Measurements from ENCODE around the gene ABHD17C.
"Not testable (repeated sequence)": the region's sequence is repeated elsewhere in the genome, so short reads cannot be mapped to it uniquely, and the experiment has no call there.

ABHD17C gene

GRCh38 chr15:80732818-80733217 is 37.7 kb downstream of the ABHD17C start:
- no peak for DNase-seq

- DNase-seq: no peak
Measured at GRCh38 chr15:80733460-80733859, 38.4 kb downstream of the ABHD17C start.

GRCh38 chr15:80735344-80735743 is 40.2 kb downstream of the ABHD17C start:
- no peak for DNase-seq

- DNase-seq: no peak
Measured at GRCh38 chr15:80736560-80736959, 41.5 kb downstream of the ABHD17C start.

GRCh38 chr15:80739919-80740318 is 44.8 kb downstream of the ABHD17C start:
- no peak for DNase-seq

- no peak for DNase-seq
Measured at GRCh38 chr15:80742081-80742480, 47.0 kb downstream of the ABHD17C start.

GRCh38 chr15:80743189-80743833 is 48.2 kb downstream of the ABHD17C start:
- no peak for DNase-seq

- DNase-seq: no peak
Measured at GRCh38 chr15:80744415-80744814, 49.3 kb downstream of the ABHD17C start.

GRCh38 chr15:80744826-80745225 is 49.7 kb downstream of the ABHD17C start:
- no peak for DNase-seq

- no peak for DNase-seq
Measured at GRCh38 chr15:80745888-80746287, 50.8 kb downstream of the ABHD17C start.

- DNase-seq: no peak
Measured at GRCh38 chr15:80747317-80748053, 52.4 kb downstream of the ABHD17C start.

- DNase-seq: no peak
Measured at GRCh38 chr15:80749589-80749988, 54.5 kb downstream of the ABHD17C start.

GRCh38 chr15:80750575-80750974 is 55.5 kb downstream of the ABHD17C start:
- no peak for DNase-seq

- no peak for DNase-seq
Measured at GRCh38 chr15:80752204-80752603, 57.1 kb downstream of the ABHD17C start.

- no peak for DNase-seq
Measured at GRCh38 chr15:80753161-80753560, 58.1 kb downstream of the ABHD17C start.

- no peak for DNase-seq
Measured at GRCh38 chr15:80754014-80754413, 58.9 kb downstream of the ABHD17C start.

GRCh38 chr15:80755885-80756284 is 60.8 kb downstream of the ABHD17C start:
- DNase-seq: no peak

GRCh38 chr15:80758130-80758745 is 63.1 kb downstream of the ABHD17C start:
- no peak for DNase-seq

- DNase-seq: no peak
Measured at GRCh38 chr15:80760960-80761359, 65.8 kb downstream of the ABHD17C start.

- DNase-seq: no peak
Measured at GRCh38 chr15:80761754-80762153, 66.6 kb downstream of the ABHD17C start.

- not testable (repeated sequence) for DNase-seq
Measured at GRCh38 chr15:80763235-80763634, 68.1 kb downstream of the ABHD17C start.

- no peak for DNase-seq
Measured at GRCh38 chr15:80764535-80764934, 69.4 kb downstream of the ABHD17C start.

- DNase-seq: no peak
Measured at GRCh38 chr15:80766275-80766674, 71.2 kb downstream of the ABHD17C start.

- DNase-seq: no peak
Measured at GRCh38 chr15:80768158-80768557, 73.0 kb downstream of the ABHD17C start.
